Stimulated activated naive CD4-positive, alpha-beta T cell treated with Interleukin-2 at 50 U/mL for 16 hours (primary cell): Measurements from ENCODE around the gene FRY.

Experiments used
- DNase-seq: peaks from one replicate; lab custom pipeline; 2025; lab: John Stamatoyannopoulos, UW

FRY gene

DNA sequence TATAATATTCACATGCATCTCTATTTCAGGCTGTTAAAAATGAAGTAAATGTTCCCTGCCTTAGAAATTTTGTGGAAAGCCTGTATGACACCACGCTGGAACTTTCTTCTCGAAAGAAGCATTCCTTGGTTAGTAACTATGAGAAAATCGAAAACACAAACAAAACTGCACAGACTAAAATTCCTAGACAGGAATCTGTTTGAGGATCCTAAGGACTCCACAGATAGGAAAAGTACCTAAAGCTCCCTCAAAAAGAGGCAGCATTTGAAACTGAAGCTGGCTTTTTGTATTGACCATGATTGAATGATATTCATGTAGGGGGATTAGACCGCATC is 103.4 kb downstream of the FRY start:
- no peak for DNase-seq

DNA sequence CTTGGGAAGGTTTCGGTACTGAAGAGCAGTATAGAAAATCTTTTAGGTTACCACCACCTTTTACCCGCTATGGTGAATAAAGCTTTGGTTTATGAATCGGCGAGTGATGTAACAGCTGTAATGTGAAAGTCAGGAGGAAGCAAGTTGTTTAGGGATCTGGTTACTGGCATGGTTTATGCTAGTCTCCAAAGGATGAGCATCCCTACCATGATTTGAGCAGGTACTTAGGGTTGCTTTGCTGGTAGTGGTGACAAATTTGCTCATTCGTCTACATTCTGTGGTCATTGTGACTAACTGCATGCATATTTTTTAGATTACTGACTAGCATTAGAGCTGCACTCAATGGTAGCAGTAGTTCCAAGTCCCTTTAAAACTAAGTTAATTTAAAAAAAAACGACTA is 104.1 kb downstream of the FRY start:
- DNase-seq = no peak

DNA sequence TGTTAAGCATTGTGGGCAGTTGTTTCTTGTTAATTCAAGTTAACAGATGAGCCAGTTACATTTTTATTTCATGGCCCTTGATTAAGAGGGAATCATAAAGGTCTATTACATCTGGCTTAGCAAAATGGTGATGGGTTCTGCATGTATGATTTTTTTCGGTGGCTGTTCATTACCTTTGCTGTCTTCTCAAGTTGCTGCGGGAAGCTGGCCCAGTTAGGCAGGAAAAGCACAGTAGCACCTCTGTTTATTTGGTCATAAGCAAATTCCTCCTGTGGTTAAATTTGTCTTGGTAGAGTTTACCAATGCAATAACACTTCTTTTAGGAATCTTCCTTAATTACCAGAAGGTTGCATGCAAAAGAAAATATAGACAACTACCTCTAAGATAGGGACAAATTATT is 104.5 kb downstream of the FRY start:
- DNase-seq = no peak

GRCh38 chr13:32136716-32137115 is 105.1 kb downstream of the FRY start:
- no peak for DNase-seq

DNA sequence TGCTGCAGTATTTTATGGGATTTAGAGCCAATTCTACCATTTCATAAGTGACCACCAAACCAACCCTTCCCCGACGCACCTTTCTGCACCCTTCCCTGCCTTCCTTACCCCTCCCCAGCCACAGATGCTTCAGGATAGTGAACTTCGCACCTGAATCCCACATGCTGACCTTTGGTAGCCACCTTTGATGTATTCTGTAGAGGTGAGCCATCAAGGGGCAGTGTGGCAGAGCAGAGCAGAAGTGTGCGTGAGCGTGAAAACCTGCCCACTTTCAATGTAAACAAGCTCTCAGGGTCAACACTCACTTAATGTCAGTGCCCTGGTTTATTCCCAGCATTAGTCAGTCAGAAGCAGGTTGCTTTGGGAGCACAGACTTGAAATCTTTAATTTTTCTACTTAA is 107.7 kb downstream of the FRY start:
- DNase-seq = no peak

- DNase-seq = no peak
These were observed 108.5 kb downstream of the FRY start for GRCh38 chr13:32140109-32140508.

DNA sequence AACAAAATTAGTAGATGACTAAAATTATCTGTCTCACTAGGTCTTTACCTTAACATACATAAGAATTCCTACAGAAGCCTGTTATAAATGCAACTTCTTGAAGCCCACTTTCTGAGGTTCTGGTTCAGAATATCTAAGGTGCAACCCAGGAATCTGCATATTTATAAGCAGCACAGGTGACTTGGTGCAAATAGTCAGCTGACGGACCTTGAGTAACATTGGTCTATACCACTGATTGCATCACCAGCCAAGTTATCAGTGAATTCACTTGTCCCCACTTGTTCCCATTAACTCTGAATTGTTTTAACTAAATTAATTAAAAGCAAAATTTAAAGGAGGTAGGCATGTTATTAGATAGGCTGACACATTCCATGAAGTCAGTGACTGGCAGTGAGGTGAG is 109.9 kb downstream of the FRY start:
- no peak for DNase-seq

DNA sequence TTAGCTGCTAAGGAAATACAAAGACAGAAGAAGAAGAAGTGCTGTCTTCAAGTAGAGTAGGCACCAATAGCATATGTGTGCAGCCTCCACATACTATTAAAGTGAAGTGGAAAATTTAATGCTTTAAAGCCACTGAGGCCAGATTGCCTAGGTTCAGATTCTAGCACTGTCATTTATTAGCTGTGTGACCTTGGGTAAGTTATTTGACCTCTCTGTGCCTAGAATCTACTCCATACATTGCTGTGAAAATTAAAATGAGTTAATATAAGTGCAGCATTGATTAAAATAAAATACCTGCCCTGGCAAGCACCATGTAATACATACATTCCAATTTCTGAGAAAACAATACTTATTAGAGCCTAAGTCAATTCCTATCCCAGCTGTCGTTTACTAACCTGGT is 110.5 kb downstream of the FRY start:
- no peak for DNase-seq

DNA sequence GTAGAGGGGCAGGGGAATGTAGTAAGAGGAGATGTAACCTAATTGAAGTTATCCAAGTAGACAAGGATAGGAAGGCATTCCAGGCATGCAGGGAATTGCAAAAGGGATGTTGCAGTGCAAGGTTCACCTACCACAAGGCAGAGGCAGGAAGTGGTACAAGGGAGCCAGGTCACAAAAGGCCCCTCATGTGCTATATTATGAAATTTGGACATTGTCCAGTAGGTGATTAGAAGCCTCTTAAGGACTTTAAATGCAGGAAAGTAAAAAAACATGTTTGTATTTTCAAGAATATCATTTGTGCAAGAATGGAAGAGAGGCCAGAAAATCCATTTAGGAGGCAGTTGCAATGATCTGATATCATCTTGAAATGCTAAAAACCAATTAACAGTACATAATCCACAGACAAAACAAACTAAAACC is 111.4 kb downstream of the FRY start:
- no peak for DNase-seq

GRCh38 chr13:32147193-32147592 is 115.6 kb downstream of the FRY start:
- DNase-seq = no peak

DNA sequence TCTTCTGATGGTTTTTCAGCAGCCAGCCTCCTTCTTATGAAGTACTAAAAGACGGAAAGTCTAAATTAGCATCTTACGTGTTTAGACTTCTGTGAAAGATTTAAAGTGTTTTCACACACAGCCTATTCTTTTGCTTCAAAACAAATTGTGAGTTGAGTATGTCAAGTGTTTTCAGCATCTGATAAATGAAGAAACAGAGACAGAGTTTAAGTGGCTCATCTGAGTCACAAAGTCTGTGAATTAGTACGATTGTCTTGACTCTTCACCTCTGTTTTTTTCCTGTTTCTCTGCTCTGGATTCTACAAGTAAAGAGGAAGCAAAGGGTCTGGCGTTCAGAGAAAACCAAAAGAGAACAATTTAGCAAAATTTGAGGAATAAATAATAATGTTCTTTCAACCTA is 116.4 kb downstream of the FRY start:
- DNase-seq = no peak

GRCh38 chr13:32150239-32150638 is 118.7 kb downstream of the FRY start:
- no peak for DNase-seq

DNA sequence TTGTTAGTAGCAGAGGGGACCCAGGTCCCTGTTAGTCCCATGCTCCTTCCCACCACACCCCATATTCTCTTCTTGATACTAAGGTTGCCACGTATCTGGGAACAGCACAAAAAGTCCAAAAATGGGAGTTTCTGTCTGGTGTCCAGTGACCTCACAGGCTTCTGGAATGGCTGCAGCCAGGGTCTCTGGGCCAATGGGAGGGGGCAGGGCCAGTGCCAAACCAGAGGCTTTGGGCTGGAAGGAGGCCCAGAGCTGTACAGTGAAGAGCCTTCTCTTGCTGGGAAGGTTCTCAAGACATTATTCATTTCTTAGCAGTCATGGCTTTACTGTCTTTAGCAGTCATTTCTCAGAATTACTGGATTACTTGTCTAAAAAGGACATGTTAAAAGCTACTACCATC is 119.2 kb downstream of the FRY start:
- no peak for DNase-seq

DNA sequence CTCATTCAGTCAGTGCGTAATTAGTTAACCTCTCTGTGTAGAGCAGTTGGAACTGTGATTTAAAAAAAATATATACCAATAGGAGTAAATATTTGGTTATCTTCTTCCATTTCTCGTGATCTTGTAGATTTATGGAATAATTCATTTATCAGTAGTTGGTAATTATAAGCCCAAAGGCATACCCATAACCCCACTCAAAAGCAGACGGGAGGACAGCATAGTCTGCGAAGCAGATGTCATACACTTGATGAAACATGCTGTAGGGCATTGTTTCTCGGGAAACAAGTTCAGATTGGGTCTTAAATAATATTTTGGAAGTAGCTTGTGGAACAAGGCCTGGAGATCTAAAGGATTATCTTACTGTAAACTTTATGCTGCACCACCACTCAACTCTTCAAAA is 119.7 kb downstream of the FRY start:
- DNase-seq = no peak

- no peak for DNase-seq
These were observed 121.5 kb downstream of the FRY start for GRCh38 chr13:32153056-32153455.

DNA sequence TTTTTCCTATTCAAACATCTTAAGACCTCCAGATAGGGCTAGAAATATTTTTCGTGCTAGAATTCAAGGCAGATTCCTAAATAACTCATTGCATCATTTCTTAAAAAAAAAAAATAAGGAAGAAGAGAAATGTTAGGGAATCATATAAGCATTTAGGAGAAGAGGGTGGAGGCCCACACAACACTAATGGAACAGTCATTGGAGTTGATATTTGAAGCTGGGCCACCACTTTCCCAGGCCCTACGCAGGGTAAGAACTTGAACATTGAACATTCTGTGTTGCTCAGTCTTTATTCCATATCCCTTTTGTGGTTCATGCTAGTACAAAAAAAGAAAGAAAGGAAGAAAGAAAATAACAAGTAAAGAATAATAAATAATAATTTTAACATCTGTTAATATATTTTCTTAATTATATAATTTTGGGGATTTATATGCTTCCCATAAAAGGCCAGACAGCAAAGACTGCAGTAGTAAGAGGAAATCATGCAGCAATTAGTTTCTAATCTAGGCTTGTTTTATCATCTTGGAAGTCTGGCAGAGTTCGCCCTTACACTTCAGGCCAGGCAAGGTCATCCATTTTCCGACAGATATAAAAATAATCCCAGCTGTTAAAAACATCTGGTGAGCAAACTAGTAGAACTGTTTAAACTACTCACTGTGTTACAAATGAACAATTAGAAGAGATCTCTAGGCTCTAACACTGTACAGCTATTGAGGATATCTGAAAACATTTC is 127.7 kb downstream of the FRY start:
- no peak for DNase-seq

GRCh38 chr13:32162395-32163005 is 130.9 kb downstream of the FRY start:
- DNase-seq = no peak

GRCh38 chr13:32164622-32165268 is 133.2 kb downstream of the FRY start:
- DNase-seq = no peak

DNA sequence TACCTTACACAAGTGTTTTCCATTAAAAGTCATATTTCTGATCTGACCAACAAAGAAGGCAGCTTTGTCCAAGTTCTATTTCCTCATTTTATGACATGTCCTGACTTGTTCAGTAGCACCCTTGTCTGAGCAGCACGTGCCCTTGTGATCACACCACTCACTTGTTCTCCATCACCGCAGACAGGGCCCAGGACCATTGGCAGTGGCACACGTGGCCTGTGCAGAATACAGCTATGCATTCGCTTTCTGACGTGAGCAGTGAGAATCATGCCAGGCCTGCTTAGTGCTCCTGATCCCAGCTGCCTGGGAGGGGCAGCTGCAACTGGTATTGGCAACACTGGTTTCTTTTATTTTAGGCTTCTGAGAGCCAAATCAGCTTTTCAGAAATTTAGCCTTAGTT is 134.2 kb downstream of the FRY start:
- DNase-seq = no peak

- no peak for DNase-seq
These were observed 136.6 kb downstream of the FRY start for GRCh38 chr13:32168131-32168530.

DNA sequence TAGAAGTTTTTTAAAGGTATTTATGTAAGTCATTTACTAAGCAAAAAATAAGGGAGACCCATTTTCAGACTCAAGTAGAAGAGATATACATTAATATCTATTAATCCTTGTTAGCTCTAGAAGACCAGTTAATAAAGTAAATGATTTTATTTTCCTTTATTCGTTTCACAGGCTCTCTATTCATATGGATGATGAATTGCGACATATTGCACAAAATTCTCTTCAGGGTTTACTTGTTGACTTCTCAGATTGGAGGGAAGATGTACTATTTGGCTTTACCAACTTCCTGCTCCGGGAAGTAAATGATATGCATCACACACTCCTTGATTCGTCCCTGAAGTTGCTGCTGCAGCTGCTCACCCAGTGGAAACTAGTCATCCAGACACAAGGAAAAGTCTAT is 139.3 kb downstream of the FRY start:
- DNase-seq = no peak

GRCh38 chr13:32173881-32174280 is 142.3 kb downstream of the FRY start:
- no peak for DNase-seq

- no peak for DNase-seq
These were observed 142.8 kb downstream of the FRY start for GRCh38 chr13:32174366-32174765.

DNA sequence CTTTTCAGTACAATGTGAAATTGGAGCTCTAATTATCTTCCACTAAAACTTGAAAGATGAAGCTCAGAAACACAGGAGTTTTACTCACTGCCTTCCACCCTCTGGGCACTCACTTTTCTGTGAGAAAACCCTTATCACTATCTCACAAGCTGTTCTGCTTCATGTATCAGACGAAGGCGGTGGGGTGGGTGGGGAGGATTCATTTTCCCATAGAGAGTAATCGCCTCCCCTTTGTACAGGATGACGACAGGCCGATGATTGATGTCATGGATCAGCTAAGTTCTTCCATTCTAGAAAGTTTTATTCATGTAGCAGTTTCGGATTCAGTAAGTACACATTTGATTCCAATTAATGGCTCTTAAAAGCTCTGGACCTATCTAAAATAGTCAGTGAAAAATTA is 143.7 kb downstream of the FRY start:
- DNase-seq = no peak
